ENCODE data around the gene CUL7. TPM values are rescaled to one million over a fixed set of nuclear protein-coding genes. Genes with fewer than 3 reads are reported as not detected.
"Not testable (repeated sequence)": the region's sequence is repeated elsewhere in the genome, so short reads cannot be mapped to it uniquely, and the experiment has no call there.

Gene CUL7
- total RNA-seq, 2 experiments from 2014 or later, result 21.9 to 22.1 TPM

DNA sequence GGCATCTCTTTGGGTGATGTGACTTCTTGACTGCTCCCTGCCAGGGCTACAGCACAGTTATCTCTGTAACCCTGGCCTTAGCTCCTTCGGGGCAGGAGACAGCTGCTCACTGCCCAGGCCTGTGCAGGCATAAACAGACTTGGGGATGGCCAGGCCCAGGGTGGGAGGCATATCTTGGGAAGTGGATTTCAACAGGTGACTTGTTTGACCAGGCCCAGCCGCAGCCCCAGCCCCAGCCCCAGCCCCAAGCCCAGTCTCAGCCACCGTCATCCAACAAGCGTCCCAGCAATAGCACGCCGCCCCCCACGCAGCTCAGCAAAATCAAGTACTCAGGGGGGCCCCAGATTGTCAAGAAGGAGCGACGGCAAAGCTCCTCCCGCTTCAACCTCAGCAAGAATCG is 47.4 kb downstream of the CUL7 start:
- no peak overlapping the region for H3K27ac Mint-ChIP-seq
- no peaks in the 10 kb centered on the region for H3K27me3 Mint-ChIP-seq (ENCODE audit: low read depth)
- DNase-seq, result no peak
- peaks cover 16% of the 10 kb centered on the region for H3K36me3 Mint-ChIP-seq (ENCODE audit: low read depth)
- H3K4me1 Mint-ChIP-seq (ENCODE audit: low read depth), result peaks cover 6% of the 10 kb centered on the region
- intact Hi-C loops (cut with micrococcal nuclease), result no loop called here
- no peak overlapping the region for H3K4me3 Mint-ChIP-seq
- H3K9me3 Mint-ChIP-seq, result no peaks in the 10 kb centered on the region
- CTCF ChIA-PET, result interaction anchor here (0.7 kb wide), 1 partner anchor 186 kb away, joined by 3 read pairs; no protein-coding TSS in a partner anchor

DNA sequence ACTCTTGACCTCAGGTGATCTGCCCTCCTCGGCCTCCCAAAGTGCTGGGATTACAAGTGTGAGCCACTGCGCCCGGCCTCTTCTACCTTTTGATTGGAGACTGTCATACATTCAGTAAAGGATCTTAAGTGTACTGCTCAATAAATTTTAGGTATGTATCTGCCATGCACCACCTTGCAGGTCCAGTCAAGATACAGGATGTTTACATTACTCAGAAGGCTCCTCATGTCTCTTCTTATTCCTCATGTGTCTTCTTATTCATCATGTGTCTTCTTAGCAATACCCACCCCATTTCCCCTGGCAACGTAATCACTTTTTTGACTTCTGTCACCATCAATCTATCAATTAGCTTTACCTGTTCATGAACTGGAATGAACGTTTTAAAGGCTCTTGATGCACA is 47.8 kb downstream of the CUL7 start:
- Mint-ChIP-seq H3K36me3 (ENCODE audit: low read depth) (peaks cover 17% of the 10 kb centered on the region), H3K4me3 (no peak overlapping the region), H3K27me3 (ENCODE audit: low read depth) (no peaks in the 10 kb centered on the region), H3K9me3 (no peaks in the 10 kb centered on the region), H3K27ac (no peak overlapping the region), H3K4me1 (ENCODE audit: low read depth) (peaks cover 4% of the 10 kb centered on the region)
- intact Hi-C loops (cut with micrococcal nuclease), result no loop called here
- no peak for DNase-seq
- CTCF ChIA-PET, result interaction anchor here (0.7 kb wide), 1 partner anchor 187 kb away, joined by 3 read pairs; no protein-coding TSS in a partner anchor

DNA sequence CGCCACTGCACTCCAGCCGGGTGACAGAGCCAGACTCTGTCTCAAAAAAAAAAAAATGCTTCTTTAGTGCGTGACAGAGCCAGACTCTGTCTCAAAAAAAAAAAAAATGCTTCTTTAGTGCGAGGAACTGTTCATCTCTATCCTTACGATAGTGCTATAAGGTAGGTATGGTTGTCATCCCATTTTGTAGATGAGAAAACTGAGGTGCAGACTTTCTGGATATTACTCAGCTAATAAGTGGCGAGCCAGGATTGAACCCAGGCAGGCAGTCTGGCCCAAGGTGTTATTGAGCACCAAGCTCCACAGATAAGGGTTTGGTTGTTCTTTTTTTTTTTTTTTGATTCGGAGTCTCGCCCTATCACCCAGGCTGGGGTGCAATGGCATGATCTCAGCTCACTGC is 51.8 kb downstream of the CUL7 start:
- no peak overlapping the region for H3K27ac Mint-ChIP-seq
- intact Hi-C loops (cut with micrococcal nuclease), result no loop called here
- CTCF ChIA-PET, result interaction anchor here (0.6 to 0.7 kb wide), 3 partner anchors 39 to 1112 kb away, joined by 3 to 4 read pairs (median 3); no protein-coding TSS in a partner anchor

DNA sequence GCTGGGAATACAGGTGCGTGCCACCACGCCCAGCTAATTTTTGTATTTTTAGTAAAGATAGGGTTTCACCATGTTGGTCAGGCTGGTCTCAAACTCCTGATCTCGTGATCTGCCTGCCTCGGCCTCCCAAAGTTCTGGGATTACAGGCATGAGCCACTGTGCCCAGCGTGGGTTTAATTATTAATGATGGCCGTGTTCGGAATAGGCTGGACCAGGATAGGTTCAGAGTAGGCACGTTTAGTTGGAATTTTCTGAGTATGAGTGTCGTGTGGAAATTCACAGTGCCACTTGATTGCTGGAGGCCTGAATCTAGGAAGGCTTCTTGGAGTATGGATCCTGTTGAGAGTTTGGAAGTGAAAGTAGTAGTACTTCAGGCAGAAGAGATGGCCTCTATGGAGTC is 55.4 kb downstream of the CUL7 start:
- H3K27ac Mint-ChIP-seq; H3K27me3 Mint-ChIP-seq (ENCODE audit: low read depth); H3K4me3 Mint-ChIP-seq; H3K4me1 Mint-ChIP-seq (ENCODE audit: low read depth); CTCF ChIA-PET; H3K36me3 Mint-ChIP-seq (ENCODE audit: low read depth); intact Hi-C loops (cut with micrococcal nuclease); DNase-seq; H3K9me3 Mint-ChIP-seq: not testable (repeated sequence)

More for the DNA sequence above, 51.8 kb downstream of the CUL7 start:
- H3K27me3 Mint-ChIP-seq (ENCODE audit: low read depth), result no peaks in the 10 kb centered on the region
- H3K4me1 Mint-ChIP-seq (ENCODE audit: low read depth), result no peaks in the 10 kb centered on the region
- DNase-seq, result no peak
- H3K9me3 Mint-ChIP-seq, result no peaks in the 10 kb centered on the region
- H3K4me3 Mint-ChIP-seq, result no peak overlapping the region
- peaks cover 5% of the 10 kb centered on the region for H3K36me3 Mint-ChIP-seq (ENCODE audit: low read depth)

DNA sequence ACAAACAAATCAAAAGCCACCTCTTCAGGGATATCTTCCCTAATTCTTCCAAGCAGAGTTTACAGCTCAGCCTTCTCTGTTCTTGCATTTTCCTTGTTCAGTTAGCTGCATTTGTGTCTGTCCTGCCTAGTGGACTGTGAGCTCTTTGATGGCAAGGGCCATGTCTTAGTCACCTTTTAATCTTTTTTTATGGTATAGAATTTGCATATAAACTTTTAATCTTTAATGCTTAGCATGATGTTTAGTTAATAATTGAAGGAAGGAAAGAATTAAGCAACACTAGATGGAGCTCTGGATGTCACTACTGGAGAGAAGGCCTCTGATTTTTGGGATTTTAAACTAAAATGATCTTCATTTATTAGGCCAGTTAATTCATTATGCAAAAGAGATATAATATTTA is 57.1 kb downstream of the CUL7 start:
- intact Hi-C loops (cut with micrococcal nuclease), result no loop called here
- no peaks in the 10 kb centered on the region for H3K27me3 Mint-ChIP-seq (ENCODE audit: low read depth)
- no peak overlapping the region for H3K27ac Mint-ChIP-seq
- no peak overlapping the region for H3K4me3 Mint-ChIP-seq
- peaks cover 2% of the 10 kb centered on the region for H3K36me3 Mint-ChIP-seq (ENCODE audit: low read depth)
- CTCF ChIA-PET, result interaction anchor here (0.6 to 2.3 kb wide), 4 partner anchors 9 to 147 kb away, joined by 3 to 7 read pairs (median 5); no protein-coding TSS in a partner anchor
- H3K4me1 Mint-ChIP-seq (ENCODE audit: low read depth), result peaks cover 4% of the 10 kb centered on the region
- no peak for DNase-seq
- no peaks in the 10 kb centered on the region for H3K9me3 Mint-ChIP-seq

DNA sequence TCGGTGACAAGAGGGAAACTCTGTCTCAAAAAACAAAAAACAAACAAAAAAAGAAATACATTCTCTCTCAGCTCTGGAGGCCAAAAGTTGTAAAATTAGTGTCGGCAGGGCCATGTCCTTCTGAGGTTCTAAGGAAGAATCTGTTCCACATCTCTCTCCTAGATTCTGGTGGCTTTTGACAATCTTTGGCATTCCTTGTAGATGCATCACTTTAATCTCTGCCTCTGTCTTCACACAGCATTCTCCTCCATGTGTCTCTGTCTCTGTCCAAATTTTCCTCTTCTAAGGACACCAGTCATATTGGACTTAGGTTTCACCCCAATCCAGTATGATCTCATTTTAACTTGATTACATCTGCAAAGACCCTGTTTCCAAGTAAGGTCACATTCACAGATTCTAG is 60.2 kb downstream of the CUL7 start:
- Mint-ChIP-seq H3K27ac (no peak overlapping the region), H3K4me3 (no peak overlapping the region), H3K36me3 (ENCODE audit: low read depth) (no peaks in the 10 kb centered on the region), H3K27me3 (ENCODE audit: low read depth) (no peaks in the 10 kb centered on the region), H3K9me3 (no peaks in the 10 kb centered on the region), H3K4me1 (ENCODE audit: low read depth) (peaks cover 6% of the 10 kb centered on the region)
- intact Hi-C loops (cut with micrococcal nuclease), result no loop called here
- no peak for DNase-seq
- CTCF ChIA-PET, result no interaction called here

DNA sequence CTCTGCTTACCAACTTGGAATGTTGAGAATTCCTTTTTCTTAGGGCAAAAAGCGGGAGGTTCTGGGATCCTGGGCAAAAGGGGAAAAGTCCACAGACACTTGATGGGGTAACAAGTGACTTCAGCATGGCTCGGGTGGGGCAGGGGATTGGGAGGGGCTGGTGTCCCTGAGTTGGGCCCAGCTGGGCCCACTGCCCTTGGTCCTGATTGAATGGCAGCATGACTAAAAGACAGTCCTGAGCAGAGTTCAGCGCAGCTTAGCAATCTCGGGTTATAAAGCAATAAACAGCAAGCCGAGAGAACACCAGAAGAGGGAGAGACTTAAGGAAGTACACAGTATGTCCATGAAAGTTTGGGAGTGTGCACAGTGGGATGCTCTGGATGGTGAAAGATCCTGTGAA is 63.7 kb downstream of the CUL7 start:
- DNase-seq, result no peak
- H3K4me3 Mint-ChIP-seq, result no peak overlapping the region
- CTCF ChIA-PET, result interaction anchor here (0.9 kb wide), 1 partner anchor 65 kb away, joined by 3 read pairs; no protein-coding TSS in a partner anchor
- peaks cover 2% of the 10 kb centered on the region for H3K36me3 Mint-ChIP-seq (ENCODE audit: low read depth)
- H3K4me1 Mint-ChIP-seq (ENCODE audit: low read depth), result peaks cover 34% of the 10 kb centered on the region
- no peaks in the 10 kb centered on the region for H3K27me3 Mint-ChIP-seq (ENCODE audit: low read depth)
- H3K27ac Mint-ChIP-seq, result no peak overlapping the region
- intact Hi-C loops (cut with micrococcal nuclease), result loop anchor here (10.0 kb wide), 1 partner anchor 215 kb away; no protein-coding TSS in a partner anchor
- H3K9me3 Mint-ChIP-seq, result no peaks in the 10 kb centered on the region

DNA sequence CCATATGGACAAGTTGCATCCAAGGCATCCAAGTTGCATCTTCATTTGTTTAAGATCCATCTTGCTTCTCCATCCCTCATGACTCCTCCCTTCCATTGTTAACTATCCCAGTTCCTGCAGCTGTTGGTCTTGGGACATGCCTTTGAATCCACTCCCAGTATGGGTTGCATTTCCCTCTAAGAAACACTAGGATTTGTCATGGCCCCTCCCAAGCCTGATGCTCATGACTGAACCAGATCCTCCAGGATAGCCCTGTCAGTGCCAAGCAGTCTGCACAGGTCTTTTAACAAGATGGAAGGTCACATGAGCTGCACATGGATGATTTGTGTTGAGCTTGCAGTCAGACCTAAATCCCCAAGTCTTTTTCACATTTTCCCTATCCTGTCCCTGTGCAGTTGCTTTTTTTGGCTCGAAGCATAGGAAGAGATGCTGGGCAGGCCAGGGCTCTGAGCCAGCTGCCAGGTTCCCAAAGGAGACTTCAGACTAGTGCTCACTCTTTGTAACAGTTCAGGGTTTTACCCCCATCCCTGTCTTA is 65.1 kb downstream of the CUL7 start:
- H3K4me1 Mint-ChIP-seq (ENCODE audit: low read depth), result peaks cover 37% of the 10 kb centered on the region
- H3K27me3 Mint-ChIP-seq (ENCODE audit: low read depth), result no peaks in the 10 kb centered on the region
- H3K9me3 Mint-ChIP-seq, result no peaks in the 10 kb centered on the region
- H3K4me3 Mint-ChIP-seq, result no peak overlapping the region
- CTCF ChIA-PET, result interaction anchor here (0.7 kb wide), 1 partner anchor 9 kb away, joined by 3 read pairs; no protein-coding TSS in a partner anchor
- H3K36me3 Mint-ChIP-seq (ENCODE audit: low read depth), result peaks cover 2% of the 10 kb centered on the region
- intact Hi-C loops (cut with micrococcal nuclease), result loop anchor here (10.0 kb wide), 1 partner anchor 214 kb away; no protein-coding TSS in a partner anchor
- H3K27ac Mint-ChIP-seq, result no peak overlapping the region
- no peak for DNase-seq

Other genes with a start within 250 kb of the CUL7 start
- 100 to 1,000 TPM in 1 of 2 experiments, 10 to 100 TPM in 1; 99.0 to 101 TPM for gene RPL7L1, start 174.2 kb downstream of the CUL7 start, total RNA-seq
- not detected for gene PTCRA, start 137.8 kb downstream of the CUL7 start, total RNA-seq
- 10 to 100 TPM; 37.6 to 41.0 TPM for gene CNPY3, start 124.4 kb downstream of the CUL7 start, total RNA-seq
- not detected for gene GNMT, start 93.1 kb downstream of the CUL7 start, total RNA-seq
- gene PEX6, start 74.7 kb downstream of the CUL7 start, total RNA-seq, result 10 to 100 TPM; 17.1 to 18.2 TPM
- 10 to 100 TPM; 52.4 to 54.4 TPM for gene PPP2R5D, start 69.3 kb downstream of the CUL7 start, total RNA-seq
- gene MEA1, start 39.9 kb downstream of the CUL7 start, total RNA-seq, result 10 to 100 TPM; 80.6 to 85.1 TPM
- 10 to 100 TPM; 58.6 to 58.9 TPM for gene KLHDC3, start 39.6 kb downstream of the CUL7 start, total RNA-seq
- gene RRP36, start 32.2 kb downstream of the CUL7 start, total RNA-seq, result 10 to 100 TPM; 31.0 to 32.7 TPM
- gene MRPL2, start 5.6 kb upstream of the CUL7 start, total RNA-seq, result 10 to 100 TPM; 87.7 to 95.1 TPM
- 10 to 100 TPM; 12.0 to 12.3 TPM for gene KLC4, start 5.8 kb upstream of the CUL7 start, total RNA-seq
- 1 to 10 TPM; 2.0 to 2.2 TPM for gene PTK7, start 22.5 kb upstream of the CUL7 start, total RNA-seq
- gene SRF, start 117.4 kb upstream of the CUL7 start, total RNA-seq, result 10 to 100 TPM; 27.8 to 28.2 TPM
- gene CUL9, start 128.3 kb upstream of the CUL7 start, total RNA-seq, result 10 to 100 TPM; 43.1 to 49.3 TPM
- 10 to 100 TPM; 59.7 to 59.8 TPM for gene DNPH1, start 175.6 kb upstream of the CUL7 start, total RNA-seq
- under 1 TPM in 1 of 2 experiments, not detected in 1; 0.02 TPM for gene TTBK1, start 189.6 kb upstream of the CUL7 start, total RNA-seq
- gene SLC22A7, start 244.4 kb upstream of the CUL7 start, total RNA-seq, result not detected

All from activated naive CD4-positive, alpha-beta T cell treated with anti-CD3 and anti-CD28 coated beads for 36 hours (primary cell).